Aorta (tissue), 5 donors: ENCODE results near the gene PIP5K1C. TPM values are rescaled to one million over a fixed set of nuclear protein-coding genes. Genes with fewer than 3 reads are reported as not detected.
"Not testable (repeated sequence)": the region's sequence is repeated elsewhere in the genome, so short reads cannot be mapped to it uniquely, and the experiment has no call there.

Source experiments
- ATAC-seq: fragments of 200-7000 bp; cut with Tn5 transposase; one replicate; pipeline ENCODE4 v1.9.1; 2022; ENCODE audit warnings: moderate library complexity; ENCODE audit not compliant: low FRiP score
- DNase-seq, 2 donors: peaks; one replicate each; pipeline ENCODE4 v3.0.0-alpha.2; 2020
- H3K27ac ChIP-seq, 2 donors: one replicate each; pipeline ENCODE4 v1.5.1; 2013; ENCODE audit warnings: low read length in 2 of 2, mild to moderate bottlenecking in 2 of 2, moderate library complexity in 2 of 2, control low read depth in 1 of 2, inconsistent platforms in 1 of 2, low read depth in 1 of 2
- H3K27me3 ChIP-seq, 2 donors: one replicate each; pipeline ENCODE4 v1.6.1; 2013; ENCODE audit warnings: control low read depth in 1 of 2, low read length in 1 of 2, mild to moderate bottlenecking in 1 of 2, moderate library complexity in 1 of 2; ENCODE audit not compliant: insufficient read depth in 2 of 2, control insufficient read depth in 1 of 2
- H3K36me3 ChIP-seq, 2 donors: one replicate each; pipeline ENCODE4 v1.6.1; 2013; ENCODE audit warnings: control low read depth in 1 of 2, low read length in 1 of 2, mild to moderate bottlenecking in 1 of 2; ENCODE audit not compliant: insufficient read depth in 2 of 2, control insufficient read depth in 1 of 2
- H3K4me1 ChIP-seq, 2 donors: one replicate each; pipeline ENCODE4 v1.6.1; 2013; ENCODE audit warnings: low read length in 2 of 2, control low read depth in 1 of 2, mild to moderate bottlenecking in 1 of 2, moderate library complexity in 1 of 2; ENCODE audit not compliant: insufficient read depth in 2 of 2, control insufficient read depth in 1 of 2
- H3K4me3 ChIP-seq, 2 donors: one replicate each; pipeline ENCODE4 v1.5.1; 2013; ENCODE audit warnings: low read length in 2 of 2, control low read depth in 1 of 2, mild to moderate bottlenecking in 1 of 2
- H3K9me3 ChIP-seq: one replicate; pipeline ENCODE4 v1.6.1; 2013; ENCODE audit warnings: mild to moderate bottlenecking, low read length; ENCODE audit not compliant: control insufficient read depth
- WGBS, 2 donors: extraction: QIAGEN DNeasy Blood & Tissue Kit; methylation state at CpG; one replicate each; pipeline ENCODE4 v1.1.7; 2013; 5-methylcytosine and 5-hydroxymethylcytosine counted together
- intact Hi-C, 2 donors: fragments of 100-400 bp; cut with DNase I; formaldehyde crosslinking; loops; one replicate each; pipeline versions ENCODE4 v1.14.2 to v1.15.0; 2022
- polyA plus RNA-seq, 2 donors: library from polyadenylated mRNA; stranded (reverse); fragments of 200-250 nt; gene quantifications; one replicate each; pipeline ENCODE4 v1.2.3, GENCODE V29; 2013
- total RNA-seq, 2 donors: library from RNA; stranded (reverse); fragmentation: NEBNext Ultra II Directional; extraction: Animal tissue kit (Norgen Biotek cat#: 25700); gene quantifications; one replicate each; pipeline ENCODE4 v1.2.1, GENCODE V29; 2021
- donor health status: healthy with polysubstance abuse.
- donor health status: Bipolar disorder and iron deficiency.
- donor health status: DM: no; HTN: no; CAD: no.
- donor health status: DM: no; HTN: no; CAD: no.
- donor health status: DM: yes; HTN: yes; CAD: no.

PIP5K1C gene
- total and polyA plus RNA-seq, 4 donors: 25.2 to 83.3 (median 52.8) TPM

DNA sequence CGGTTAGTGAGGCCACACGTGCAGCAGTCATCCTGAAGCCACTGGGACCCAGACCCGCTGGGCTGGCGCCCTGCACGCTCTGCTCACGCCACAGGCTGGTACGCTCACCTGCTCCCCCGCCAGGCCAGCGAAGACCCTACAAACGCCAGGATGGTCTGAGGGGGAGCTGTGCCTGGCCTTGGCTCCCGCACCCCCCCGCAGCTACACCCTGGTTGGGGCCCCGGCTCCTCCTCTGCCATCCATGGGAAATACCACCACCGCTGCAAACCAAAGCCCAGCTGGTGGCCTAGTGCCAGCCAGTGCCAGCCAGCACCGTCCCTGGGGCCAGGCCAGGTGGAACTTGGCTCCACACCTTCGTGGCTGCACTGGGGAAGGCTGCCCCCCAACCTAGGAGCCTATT is 50.4 kb downstream of the PIP5K1C start:
- no peak for ATAC-seq
- H3K27ac ChIP-seq: no peak overlapping the region
- peaks cover 0 to 10% of the 10 kb centered on the region in 2 donors for H3K36me3 ChIP-seq
- H3K4me1 ChIP-seq: no peaks in the 10 kb centered on the region
- WGBS, 2 donors: 73 to 77% methylated on average over 16 of the region's 16 CpGs
- intact Hi-C loops: no loop called here
- H3K4me3 ChIP-seq: no peak overlapping the region
- no peaks in the 10 kb centered on the region for H3K9me3 ChIP-seq
- no peaks in the 10 kb centered on the region for H3K27me3 ChIP-seq
- no peak for DNase-seq

DNA sequence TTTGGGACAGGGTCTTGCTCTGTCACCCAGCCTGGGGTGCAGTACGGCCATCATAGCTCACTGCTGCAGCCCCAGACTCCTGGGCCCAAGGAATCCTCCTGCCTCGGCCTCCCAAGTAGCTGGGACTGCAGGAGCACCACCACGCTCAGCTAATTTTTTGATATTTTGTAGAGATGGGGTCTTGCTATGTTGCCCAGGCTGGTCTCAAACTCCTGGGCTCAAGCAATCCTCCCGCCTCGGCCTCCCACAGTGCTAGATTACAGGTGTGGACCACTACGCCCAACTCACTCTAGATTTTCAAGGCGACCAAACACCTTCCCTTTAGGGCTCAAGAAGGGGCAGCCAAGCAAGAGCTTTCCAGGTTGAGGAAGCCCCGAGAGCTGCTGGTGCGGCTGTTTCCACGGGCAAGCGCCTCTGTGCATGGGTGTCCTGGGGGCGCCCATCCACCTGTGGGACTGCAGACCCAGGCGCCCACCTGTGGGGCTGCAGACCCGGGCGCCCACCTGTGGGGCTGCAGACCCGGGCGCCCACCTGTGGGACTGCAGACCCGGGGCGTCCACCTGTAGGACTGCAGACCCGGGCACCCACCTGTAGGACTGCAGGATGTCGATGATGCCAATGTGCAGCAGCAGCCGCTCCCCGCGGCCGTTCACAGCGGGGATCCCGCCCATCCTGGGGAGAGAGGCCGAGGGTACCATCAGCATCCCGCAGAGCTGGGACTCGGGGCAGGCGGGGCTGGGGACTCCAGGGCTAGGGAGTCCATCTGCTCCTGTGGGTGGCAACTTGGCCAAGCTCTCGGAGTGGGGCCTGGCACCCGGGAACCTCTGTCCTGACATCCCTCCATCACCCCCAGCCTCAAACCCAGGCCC is 52.0 kb downstream of the PIP5K1C start:
- DNase-seq (no peak), ATAC-seq (no peak)
- WGBS, 2 donors: 92 to 94% methylated on average over 33 of the region's 33 CpGs
- Histone ChIP-seq H3K4me1 (no peaks in the 10 kb centered on the region), H3K9me3 (no peaks in the 10 kb centered on the region), H3K36me3 (peaks cover 0 to 10% of the 10 kb centered on the region in 2 donors), H3K4me3 (no peak overlapping the region), H3K27ac (no peak overlapping the region), H3K27me3 (no peaks in the 10 kb centered on the region)
- intact Hi-C loops: no loop called here

- H3K27me3 ChIP-seq, DNase-seq, H3K36me3 ChIP-seq, H3K4me1 ChIP-seq, intact Hi-C loops, H3K9me3 ChIP-seq, H3K27ac ChIP-seq, H3K4me3 ChIP-seq, ATAC-seq: not testable (repeated sequence)
- 77 to 89% methylated on average over 5 of the region's 5 CpGs for WGBS, 2 donors
These were observed 53.2 kb downstream of the PIP5K1C start for GRCh38 chr19:3647102-3647501.

DNA sequence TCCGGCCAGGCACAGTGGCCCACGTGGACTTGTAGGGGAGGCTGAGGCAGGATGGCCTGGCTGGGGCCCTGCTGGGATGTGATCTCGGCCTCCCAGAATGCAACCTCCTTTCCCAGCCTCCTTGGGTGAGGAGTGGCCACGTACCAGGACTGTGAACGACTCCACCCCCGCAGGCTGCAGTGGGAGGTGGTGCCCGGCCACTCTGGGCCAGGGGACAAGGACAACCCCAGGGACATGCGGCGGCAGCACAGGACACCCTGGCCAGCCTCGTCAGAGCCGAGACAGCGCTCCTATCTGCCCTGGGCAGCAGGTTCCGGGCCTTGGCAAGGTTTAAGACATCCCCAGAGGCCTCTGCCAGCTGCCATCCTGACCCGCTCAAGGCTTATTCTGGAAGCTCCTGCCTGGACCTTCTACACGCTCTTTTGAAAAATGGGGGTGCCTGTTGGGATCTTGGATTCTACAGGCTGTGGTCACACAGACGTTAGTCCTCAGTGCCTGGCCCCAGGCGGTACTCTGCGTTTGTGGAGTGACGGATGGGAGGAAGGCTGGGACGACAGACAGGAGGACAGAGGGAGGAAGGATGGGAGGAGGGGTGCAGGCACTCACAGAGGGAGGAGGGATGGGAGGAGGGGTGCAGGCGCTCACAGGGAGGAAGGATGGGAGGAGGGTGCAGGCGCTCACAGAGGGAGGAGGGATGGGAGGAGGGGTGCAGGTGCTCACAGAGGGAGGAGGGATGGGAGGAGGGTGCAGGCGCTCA is 53.8 kb downstream of the PIP5K1C start:
- intact Hi-C loops: no loop called here
- peaks cover 0 to 2% of the 10 kb centered on the region in 2 donors for H3K36me3 ChIP-seq
- no peak overlapping the region for H3K27ac ChIP-seq
- WGBS, 2 donors: 76 to 80% methylated on average over 23 of the region's 23 CpGs
- ATAC-seq (no peak), DNase-seq (no peak)
- no peak overlapping the region for H3K4me3 ChIP-seq
- no peaks in the 10 kb centered on the region for H3K4me1 ChIP-seq
- H3K9me3 ChIP-seq: no peaks in the 10 kb centered on the region
- no peaks in the 10 kb centered on the region for H3K27me3 ChIP-seq

- H3K36me3 ChIP-seq: peaks cover 0 to 1% of the 10 kb centered on the region in 2 donors
- WGBS, 2 donors: 86 to 88% methylated on average over 21 of the region's 21 CpGs
- no peak for ATAC-seq
These were observed 54.5 kb downstream of the PIP5K1C start for GRCh38 chr19:3645726-3646125.

GRCh38 chr19:3645067-3645396 is 55.2 kb downstream of the PIP5K1C start:
- ATAC-seq (peak; percentile 2), DNase-seq (no peak)
- Histone ChIP-seq H3K4me3 (no peak overlapping the region), H3K4me1 (no peaks in the 10 kb centered on the region), H3K36me3 (peaks cover 0 to 1% of the 10 kb centered on the region in 2 donors), H3K27ac (no peak overlapping the region), H3K9me3 (no peaks in the 10 kb centered on the region), H3K27me3 (no peaks in the 10 kb centered on the region)
- 42 to 47% methylated on average over 10 to 11 of the region's 11 CpGs for WGBS, 2 donors
- intact Hi-C loops: no loop called here

More at GRCh38 chr19:3645726-3646125, 54.5 kb downstream of the PIP5K1C start:
- Histone ChIP-seq H3K27ac (no peak overlapping the region), H3K27me3 (no peaks in the 10 kb centered on the region), H3K4me1 (no peaks in the 10 kb centered on the region), H3K9me3 (no peaks in the 10 kb centered on the region), H3K4me3 (no peak overlapping the region)
- no peak for DNase-seq
- intact Hi-C loops: no loop called here

- ATAC-seq (peak; percentile 27), DNase-seq (no peak)
- 63 to 66% methylated on average over 19 of the region's 19 CpGs for WGBS, 2 donors
- intact Hi-C loops: no loop called here
- Histone ChIP-seq H3K4me3 (no peak overlapping the region), H3K9me3 (no peaks in the 10 kb centered on the region), H3K4me1 (no peaks in the 10 kb centered on the region), H3K36me3 (peaks cover 0 to 3% of the 10 kb centered on the region in 2 donors), H3K27ac (no peak overlapping the region), H3K27me3 (no peaks in the 10 kb centered on the region)
These were observed 55.8 kb downstream of the PIP5K1C start for GRCh38 chr19:3644351-3645066.

- Histone ChIP-seq H3K4me1 (no peaks in the 10 kb centered on the region), H3K36me3 (peaks cover 0 to 3% of the 10 kb centered on the region in 2 donors), H3K4me3 (no peak overlapping the region), H3K9me3 (no peaks in the 10 kb centered on the region), H3K27me3 (no peaks in the 10 kb centered on the region), H3K27ac (no peak overlapping the region)
- no peak for DNase-seq
- no peak for ATAC-seq
- intact Hi-C loops: no loop called here
- 93 to 94% methylated on average over 27 to 28 of the region's 28 CpGs for WGBS, 2 donors
These were observed 56.5 kb downstream of the PIP5K1C start for GRCh38 chr19:3643674-3644313.
